Measurements from ENCODE around the gene ZFR. TPM values are rescaled to one million over a fixed set of nuclear protein-coding genes. Genes with fewer than 3 reads are reported as not detected.
"Not testable (repeated sequence)": the region's sequence is repeated elsewhere in the genome, so short reads cannot be mapped to it uniquely, and the experiment has no call there.

ZFR gene
- total and polyA plus RNA-seq, 5 donors: 28.9 to 58.7 (median 55.4) TPM

DNA sequence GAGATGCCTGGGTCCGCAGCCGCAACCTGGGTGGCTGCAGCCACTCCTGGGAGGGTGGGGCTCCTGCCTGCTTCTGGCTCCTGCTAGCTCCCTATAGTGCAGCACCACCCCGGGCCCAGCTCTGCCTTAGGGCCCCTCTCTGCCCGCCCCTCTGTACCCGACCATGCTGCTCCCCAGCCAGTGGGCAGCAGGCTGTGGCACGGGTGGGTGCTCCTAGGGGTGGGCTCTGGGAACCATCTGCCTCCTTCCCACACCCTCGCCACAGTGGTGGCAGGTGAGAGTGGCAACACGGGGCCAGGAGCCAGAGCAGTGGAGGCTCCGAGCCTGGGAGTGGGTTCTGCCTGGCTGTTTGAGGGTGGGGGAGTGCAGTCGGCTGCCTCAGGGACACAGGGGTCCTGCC is 124.0 kb downstream of the ZFR start:
- Histone ChIP-seq H3K4me1 (ENCODE audit: control insufficient read depth, insufficient read depth, low read length) (no peaks in the 10 kb centered on the region), H3K27ac (ENCODE audit: low read length) (no peak overlapping the region), H3K4me3 (ENCODE audit: low read length) (no peak overlapping the region), H3K9me3 (ENCODE audit: control insufficient read depth, low read length) (no peaks in the 10 kb centered on the region), H3K27me3 (ENCODE audit: control insufficient read depth, insufficient read depth) (no peaks in the 10 kb centered on the region)
- peak; percentile 27 to 29 for ATAC-seq
- intact Hi-C loops (cut with DNase I): no loop called here
- WGBS: 92% methylated on average over 10 of the region's 10 CpGs
- no peak for DNase-seq

DNA sequence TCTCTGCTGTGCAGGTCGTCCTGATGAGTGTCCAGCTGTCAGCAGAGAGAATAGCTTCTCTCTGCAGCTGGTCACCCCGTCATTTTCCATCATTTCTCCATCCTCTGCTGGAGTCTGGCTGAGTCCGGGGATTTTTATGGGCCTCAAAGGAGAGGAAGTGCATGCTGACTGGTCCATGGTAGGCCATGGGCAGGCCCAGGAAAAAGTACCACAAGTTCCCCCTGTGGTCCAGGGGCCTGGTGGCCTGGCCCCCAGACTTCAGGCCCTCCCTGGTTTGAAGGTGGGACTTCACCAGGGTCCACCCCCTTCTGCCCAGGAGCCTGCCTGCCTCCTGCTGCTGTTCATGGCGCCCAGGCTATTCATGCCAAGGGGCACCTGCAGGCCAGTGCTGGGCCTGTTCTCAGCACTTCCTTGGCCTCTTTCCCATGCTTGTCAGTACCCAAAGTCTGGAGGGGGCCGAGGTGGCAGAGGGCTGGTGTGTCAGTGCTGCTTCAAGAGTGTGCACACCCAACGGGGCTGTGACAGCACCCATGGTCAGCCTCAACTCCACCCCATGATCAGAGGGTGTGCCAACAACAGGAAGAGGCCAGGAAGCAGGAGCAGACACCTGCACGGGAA is 124.5 kb downstream of the ZFR start:
- Histone ChIP-seq H3K27ac (ENCODE audit: low read length) (no peak overlapping the region), H3K4me1 (ENCODE audit: control insufficient read depth, insufficient read depth, low read length) (no peaks in the 10 kb centered on the region), H3K9me3 (ENCODE audit: control insufficient read depth, low read length) (no peaks in the 10 kb centered on the region), H3K4me3 (ENCODE audit: low read length) (no peak overlapping the region), H3K27me3 (ENCODE audit: control insufficient read depth, insufficient read depth) (no peaks in the 10 kb centered on the region)
- WGBS: 75% methylated on average over 7 of the region's 7 CpGs
- ATAC-seq (peak in 1 of 2 donors; percentile 12), DNase-seq (no peak)
- intact Hi-C loops (cut with DNase I): no loop called here

DNA sequence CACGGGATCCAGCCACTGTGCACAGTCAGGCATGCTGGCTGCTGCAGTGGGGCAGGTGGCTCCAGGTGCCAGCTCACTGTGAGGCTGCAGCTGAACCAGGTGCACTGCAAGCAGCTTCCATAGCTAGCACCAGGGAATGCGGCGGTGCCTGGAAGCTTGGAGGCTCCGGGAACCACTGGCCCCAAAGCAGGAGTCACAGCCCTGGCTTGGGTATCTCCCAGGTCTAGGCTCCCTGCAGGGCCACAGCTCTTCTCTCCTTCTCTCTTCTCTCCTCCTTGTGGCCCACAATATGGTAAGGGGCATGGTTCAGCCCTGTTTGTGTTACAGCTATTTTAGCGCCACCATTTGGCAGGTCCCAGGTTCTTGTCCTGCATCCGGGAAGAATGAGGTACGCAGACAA is 125.1 kb downstream of the ZFR start:
- Histone ChIP-seq H3K4me1 (ENCODE audit: control insufficient read depth, insufficient read depth, low read length) (no peaks in the 10 kb centered on the region), H3K27ac (ENCODE audit: low read length) (no peak overlapping the region), H3K27me3 (ENCODE audit: control insufficient read depth, insufficient read depth) (no peaks in the 10 kb centered on the region), H3K9me3 (ENCODE audit: control insufficient read depth, low read length) (no peaks in the 10 kb centered on the region), H3K4me3 (ENCODE audit: low read length) (no peak overlapping the region)
- DNase-seq (no peak), ATAC-seq (no peak)
- intact Hi-C loops (cut with DNase I): no loop called here
- WGBS: 82% methylated on average over 7 of the region's 7 CpGs

DNA sequence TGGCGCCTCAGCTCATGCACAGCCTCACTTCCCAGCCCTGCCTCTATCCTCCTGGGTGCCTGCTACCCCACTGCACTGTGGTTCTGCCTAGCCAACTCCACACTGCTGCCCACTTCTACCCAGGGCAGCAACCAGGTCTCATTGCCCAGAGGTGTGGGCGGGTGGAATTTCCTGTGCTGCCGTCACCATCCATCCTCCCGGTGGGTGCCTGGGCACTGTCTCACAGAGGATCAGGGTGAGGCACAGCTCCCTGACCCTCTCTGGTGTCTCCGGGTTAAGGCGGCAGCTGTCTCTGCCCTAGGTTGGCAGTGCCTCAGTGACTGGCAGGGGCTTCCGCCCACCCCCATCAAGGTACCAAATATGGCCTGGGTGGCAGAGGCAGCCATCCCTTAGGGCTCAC is 127.5 kb downstream of the ZFR start:
- DNase-seq: no peak
- WGBS: 82% methylated on average over 7 of the region's 7 CpGs
- no peak for ATAC-seq
- no peaks in the 10 kb centered on the region for H3K27me3 ChIP-seq (ENCODE audit: control insufficient read depth, insufficient read depth)
- H3K9me3 ChIP-seq (ENCODE audit: control insufficient read depth, low read length): no peaks in the 10 kb centered on the region
- H3K4me1 ChIP-seq (ENCODE audit: control insufficient read depth, insufficient read depth, low read length): no peaks in the 10 kb centered on the region
- H3K27ac ChIP-seq (ENCODE audit: low read length): no peak overlapping the region
- intact Hi-C loops (cut with DNase I): no loop called here
- H3K4me3 ChIP-seq (ENCODE audit: low read length): no peak overlapping the region

DNA sequence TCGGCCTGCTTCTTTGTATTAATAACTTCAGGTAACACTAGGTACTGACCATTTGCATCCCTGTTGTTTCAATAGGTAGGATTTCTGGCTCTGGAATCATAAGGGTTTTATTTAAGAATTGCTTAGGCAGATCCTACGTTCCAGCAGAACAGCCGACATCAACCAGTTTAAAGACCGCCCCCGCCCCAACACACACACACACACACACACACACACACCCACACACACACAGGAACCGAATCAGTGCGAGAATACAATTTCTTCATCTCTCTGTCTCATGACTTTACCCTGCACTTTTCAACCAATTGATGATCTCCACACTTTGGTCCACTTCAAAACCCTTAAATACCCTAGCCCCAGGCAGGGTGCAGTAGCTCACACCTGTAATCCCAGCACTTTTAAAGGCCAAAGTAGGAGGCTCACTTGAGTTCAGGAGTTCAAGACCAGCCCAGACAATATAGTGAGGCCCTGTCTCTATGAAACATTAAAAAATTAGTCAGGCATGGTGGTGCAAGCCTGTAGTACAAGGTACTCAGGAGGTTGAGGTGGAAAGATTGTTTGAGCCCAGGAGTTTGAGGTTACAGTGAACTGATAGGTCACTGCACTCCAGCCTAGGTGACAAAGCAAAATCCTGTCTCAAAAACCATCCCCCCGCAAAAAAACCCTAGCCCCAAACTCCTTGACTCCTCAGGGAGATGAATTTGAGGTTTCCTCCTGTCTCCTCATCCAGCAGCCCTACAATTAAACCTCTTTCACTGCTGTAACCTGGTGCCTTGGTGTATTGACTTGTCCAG is 129.1 kb downstream of the ZFR start:
- no peak overlapping the region for H3K4me3 ChIP-seq (ENCODE audit: low read length)
- peaks cover 4% of the 10 kb centered on the region for H3K4me1 ChIP-seq (ENCODE audit: control insufficient read depth, insufficient read depth, low read length)
- no peaks in the 10 kb centered on the region for H3K27me3 ChIP-seq (ENCODE audit: control insufficient read depth, insufficient read depth)
- 76% methylated on average over 8 of the region's 8 CpGs for WGBS
- ATAC-seq: no peak
- H3K27ac ChIP-seq (ENCODE audit: low read length): no peak overlapping the region
- intact Hi-C loops (cut with DNase I): no loop called here
- no peaks in the 10 kb centered on the region for H3K9me3 ChIP-seq (ENCODE audit: control insufficient read depth, low read length)
- DNase-seq: no peak

DNA sequence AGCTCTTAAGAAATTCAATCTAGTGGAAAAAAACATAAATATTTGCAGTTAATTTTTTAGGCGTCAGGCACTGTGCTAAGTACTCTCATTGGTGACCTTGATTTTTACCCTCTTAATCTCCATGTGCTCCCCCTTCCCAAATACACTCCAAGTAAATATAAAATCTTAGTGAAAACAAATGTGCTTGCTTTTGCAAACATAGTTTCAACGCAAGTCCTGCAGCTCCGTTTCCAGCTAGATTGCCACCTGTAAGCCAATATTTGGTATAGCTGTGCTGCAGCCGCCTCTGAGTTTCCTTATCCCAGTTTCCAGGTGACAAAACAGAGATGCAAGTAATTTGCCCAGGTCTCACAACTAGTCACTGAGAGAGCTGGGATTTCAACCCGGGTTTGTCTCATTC is 129.9 kb downstream of the ZFR start:
- Histone ChIP-seq H3K27ac (ENCODE audit: low read length) (no peak overlapping the region), H3K4me3 (ENCODE audit: low read length) (no peak overlapping the region), H3K4me1 (ENCODE audit: control insufficient read depth, insufficient read depth, low read length) (peaks cover 8% of the 10 kb centered on the region), H3K9me3 (ENCODE audit: control insufficient read depth, low read length) (no peaks in the 10 kb centered on the region), H3K27me3 (ENCODE audit: control insufficient read depth, insufficient read depth) (no peaks in the 10 kb centered on the region)
- intact Hi-C loops (cut with DNase I): no loop called here
- DNase-seq (no peak), ATAC-seq (no peak)
- 83% methylated on average over 5 of the region's 5 CpGs for WGBS

DNA sequence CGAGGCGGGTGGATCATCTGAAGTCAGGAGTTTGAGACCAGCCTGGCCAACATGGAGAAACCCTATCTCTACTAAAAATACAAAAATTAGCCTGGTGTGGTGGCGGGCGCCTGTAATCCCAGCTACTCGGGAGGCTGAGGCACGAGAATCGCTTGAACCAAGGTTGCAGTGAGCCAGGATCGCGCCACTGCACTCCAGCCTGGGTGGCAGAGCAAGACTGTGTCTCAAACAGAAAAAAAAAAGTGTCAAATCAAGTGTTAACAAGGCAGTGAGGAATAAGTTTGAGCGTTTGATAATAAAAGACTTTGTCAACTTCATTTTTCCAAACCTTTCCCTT is 130.4 kb downstream of the ZFR start:
- H3K27ac ChIP-seq (ENCODE audit: low read length); ATAC-seq; H3K4me3 ChIP-seq (ENCODE audit: low read length); DNase-seq; H3K9me3 ChIP-seq (ENCODE audit: control insufficient read depth, low read length); H3K27me3 ChIP-seq (ENCODE audit: control insufficient read depth, insufficient read depth); intact Hi-C loops (cut with DNase I); H3K4me1 ChIP-seq (ENCODE audit: control insufficient read depth, insufficient read depth, low read length): not testable (repeated sequence)
- 88% methylated on average over 10 of the region's 10 CpGs for WGBS

DNA sequence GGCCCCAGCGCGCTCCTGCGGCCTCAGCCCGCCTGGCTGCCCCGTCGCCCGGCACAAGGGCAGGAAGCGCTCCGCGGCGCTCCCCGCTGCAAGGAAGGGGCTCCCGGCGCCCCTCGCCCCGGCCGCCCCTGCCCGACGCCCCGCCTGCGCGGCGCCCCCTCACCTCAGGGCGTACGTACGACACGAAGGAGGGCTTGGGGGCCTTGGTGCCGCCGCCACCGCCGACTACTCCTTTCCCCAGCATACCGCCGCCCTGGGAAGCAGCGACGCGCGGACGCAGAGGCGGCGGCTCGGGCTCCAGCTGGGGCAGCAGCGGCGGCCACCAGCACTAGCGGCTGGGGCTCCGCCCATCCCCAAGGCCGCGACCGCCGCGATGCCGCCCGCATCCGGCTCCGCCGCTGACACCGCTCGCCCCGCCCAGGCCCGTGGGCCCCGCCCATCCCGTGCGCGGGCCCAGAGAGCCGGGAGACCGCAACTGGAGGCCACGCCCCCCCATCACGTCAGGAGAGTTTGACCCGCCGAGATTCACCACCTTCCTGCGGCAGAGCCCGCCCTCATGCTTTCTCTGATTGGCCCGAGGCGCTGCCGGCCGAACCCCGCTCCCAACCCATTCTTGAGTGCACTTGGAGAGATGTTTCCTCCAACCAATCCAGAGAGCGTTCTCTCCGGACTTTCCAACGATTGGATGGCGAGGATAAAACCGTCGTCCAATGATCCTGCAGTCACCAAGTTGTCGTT is 131.8 kb downstream of the ZFR start, which contains the start of gene MTMR12:
Gene MTMR12, minus strand, starts transcription at position 345 of the 738 bp plus-strand sequence. Its CDS starts 101 bp downstream, at position 244.
- no peaks in the 10 kb centered on the region for H3K27me3 ChIP-seq (ENCODE audit: control insufficient read depth, insufficient read depth)
- no peaks in the 10 kb centered on the region for H3K9me3 ChIP-seq (ENCODE audit: control insufficient read depth, low read length)
- under 1% methylated on average over 83 of the region's 83 CpGs for WGBS
- peak; percentile 99 for ATAC-seq
- peak within 1 kb of the TSS; percentile 85 for H3K4me3 ChIP-seq (ENCODE audit: low read length)
- H3K4me1 ChIP-seq (ENCODE audit: control insufficient read depth, insufficient read depth, low read length): peaks cover 8% of the 10 kb centered on the region
- intact Hi-C loops (cut with DNase I): no loop called here
- peak; percentile 100 for DNase-seq
- H3K27ac ChIP-seq (ENCODE audit: low read length): peak within 1 kb of the TSS; percentile 96

DNA sequence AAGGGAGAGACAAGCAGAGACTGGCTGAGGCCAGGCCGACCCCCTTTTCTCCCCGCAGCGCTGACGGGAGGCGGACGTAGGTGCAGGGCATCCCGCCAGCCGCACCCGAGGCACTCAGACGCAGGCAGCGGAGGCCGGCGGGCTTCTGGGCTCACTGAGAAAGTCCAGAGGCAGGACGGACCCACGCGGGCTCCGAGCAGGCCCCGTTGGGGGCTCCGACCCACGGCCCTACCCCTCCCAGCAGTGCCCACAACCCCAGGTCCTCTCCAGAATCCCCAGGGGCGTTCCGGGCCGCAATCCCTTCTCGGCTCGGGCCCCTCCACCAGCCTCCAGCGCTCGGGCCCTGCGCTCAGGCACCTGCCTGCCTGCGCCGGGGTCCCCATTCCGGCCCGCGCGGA is 132.3 kb downstream of the ZFR start:
- H3K27me3 ChIP-seq (ENCODE audit: control insufficient read depth, insufficient read depth): no peaks in the 10 kb centered on the region
- DNase-seq: peak; percentile 81 to 91 (median 89)
- ATAC-seq: peak; percentile 28 to 37
- intact Hi-C loops (cut with DNase I): no loop called here
- peak overlapping the region; percentile 96 for H3K27ac ChIP-seq (ENCODE audit: low read length)
- H3K4me1 ChIP-seq (ENCODE audit: control insufficient read depth, insufficient read depth, low read length): peaks cover 8% of the 10 kb centered on the region
- WGBS: under 1% methylated on average over 34 of the region's 34 CpGs
- H3K9me3 ChIP-seq (ENCODE audit: control insufficient read depth, low read length): no peaks in the 10 kb centered on the region
- H3K4me3 ChIP-seq (ENCODE audit: low read length): peak overlapping the region; percentile 85

DNA sequence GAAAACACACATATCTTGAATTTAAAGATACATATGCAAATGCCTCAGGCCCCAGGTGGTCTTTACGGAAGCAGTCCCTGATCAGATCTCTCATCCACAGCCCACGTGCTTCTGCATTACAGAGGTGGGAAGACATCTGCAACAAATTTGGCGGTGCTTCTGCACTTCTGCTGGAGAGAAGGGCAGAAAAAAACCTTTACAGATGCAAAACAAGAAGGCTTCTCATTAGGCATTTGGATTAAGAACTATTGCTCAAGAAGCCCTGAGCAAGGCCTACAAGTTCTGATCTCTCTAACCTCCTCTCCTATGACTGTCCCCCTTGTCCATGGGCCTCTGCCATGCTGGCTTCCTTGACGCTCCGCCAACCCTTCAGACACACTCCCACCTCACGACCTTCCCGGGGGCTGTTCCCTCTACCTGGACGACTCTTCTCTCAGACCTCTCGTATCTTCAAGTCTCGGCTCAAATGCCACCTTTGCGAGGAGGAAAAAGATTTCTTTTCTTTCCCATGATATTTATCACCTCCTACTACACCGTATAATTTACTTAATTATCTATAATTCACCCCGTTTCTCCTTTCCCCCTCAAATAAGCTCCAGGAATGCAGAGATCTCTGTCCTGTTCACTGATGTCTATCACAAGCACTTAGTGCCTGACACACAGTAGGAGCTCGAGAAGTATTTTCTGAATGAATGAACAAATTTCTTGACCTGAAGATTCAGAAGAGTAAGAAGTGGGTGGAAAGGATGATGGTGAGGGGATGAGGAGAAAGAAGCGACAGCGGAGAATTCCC is 132.9 kb downstream of the ZFR start:
- intact Hi-C loops (cut with DNase I): no loop called here
- H3K4me3 ChIP-seq (ENCODE audit: low read length): peak overlapping the region; percentile 85
- H3K27me3 ChIP-seq (ENCODE audit: control insufficient read depth, insufficient read depth): no peaks in the 10 kb centered on the region
- ATAC-seq: no peak
- 30% methylated on average over 16 of the region's 16 CpGs for WGBS
- peaks cover 8% of the 10 kb centered on the region for H3K4me1 ChIP-seq (ENCODE audit: control insufficient read depth, insufficient read depth, low read length)
- no peak for DNase-seq
- no peaks in the 10 kb centered on the region for H3K9me3 ChIP-seq (ENCODE audit: control insufficient read depth, low read length)
- peak overlapping the region; percentile 96 for H3K27ac ChIP-seq (ENCODE audit: low read length)
